HG02981 (cell line): ENCODE results near the gene DNM2.

ENCODE experiments used
- ATAC-seq: cut with Tn5 transposase; IDR thresholded peaks from one replicate; pipeline ENCODE4 v1.9.1; 2021; ENCODE audit warnings: mild to moderate bottlenecking, moderate library complexity; ENCODE audit not compliant: unreplicated experiment

DNM2 gene

DNA sequence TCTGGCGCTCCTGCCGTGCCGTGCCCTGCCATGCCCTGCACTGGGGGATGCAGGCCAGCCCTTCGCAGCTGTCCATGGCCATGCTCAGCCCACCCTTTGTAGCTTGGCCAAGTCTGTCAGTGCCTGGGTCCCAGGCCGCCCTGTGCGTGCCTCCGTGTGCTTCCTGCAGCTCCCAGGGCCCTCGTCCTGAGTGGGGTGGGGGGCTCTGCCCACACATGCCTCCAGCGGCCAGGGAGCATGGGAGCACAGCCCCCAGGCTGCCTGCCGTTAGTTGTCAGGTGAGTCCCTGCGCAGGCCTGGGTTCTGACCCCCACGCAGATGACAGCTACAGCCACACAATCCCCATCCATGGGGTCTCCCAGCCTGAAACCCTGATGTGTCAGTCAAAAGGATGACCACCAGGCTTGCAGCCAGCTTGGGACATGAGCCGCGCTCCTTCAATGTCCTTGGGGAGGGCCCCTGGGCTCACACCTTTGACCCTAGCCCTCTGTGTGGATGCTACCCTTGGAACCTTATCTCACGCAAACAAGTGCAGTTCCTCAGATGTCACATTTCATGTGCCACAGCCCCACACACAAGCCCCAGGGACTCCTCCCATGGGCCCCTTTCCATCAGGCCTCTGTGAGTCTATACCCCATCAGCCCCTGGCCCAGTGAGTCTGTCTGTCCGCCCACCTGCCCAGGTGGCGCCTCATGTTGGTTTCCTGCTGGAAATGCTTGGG is 93.7 kb downstream of the DNM2 start:
- no peak for ATAC-seq

DNA sequence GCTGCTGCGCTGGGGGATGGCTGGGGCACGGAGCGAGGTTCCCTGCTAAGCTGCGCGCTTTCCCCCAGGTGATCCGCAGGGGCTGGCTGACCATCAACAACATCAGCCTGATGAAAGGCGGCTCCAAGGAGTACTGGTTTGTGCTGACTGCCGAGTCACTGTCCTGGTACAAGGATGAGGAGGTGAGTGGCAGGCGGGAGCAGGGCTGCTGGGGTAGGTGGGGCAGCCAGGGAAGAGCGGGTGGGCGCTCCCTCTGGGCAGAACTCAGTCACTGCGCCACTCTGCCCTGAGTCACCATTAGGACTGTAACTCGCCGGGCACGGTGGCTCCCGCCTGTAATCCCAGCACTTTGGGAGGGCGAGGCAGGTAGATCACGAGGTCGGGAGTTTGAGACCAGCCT is 94.3 kb downstream of the DNM2 start:
- no peak for ATAC-seq

DNA sequence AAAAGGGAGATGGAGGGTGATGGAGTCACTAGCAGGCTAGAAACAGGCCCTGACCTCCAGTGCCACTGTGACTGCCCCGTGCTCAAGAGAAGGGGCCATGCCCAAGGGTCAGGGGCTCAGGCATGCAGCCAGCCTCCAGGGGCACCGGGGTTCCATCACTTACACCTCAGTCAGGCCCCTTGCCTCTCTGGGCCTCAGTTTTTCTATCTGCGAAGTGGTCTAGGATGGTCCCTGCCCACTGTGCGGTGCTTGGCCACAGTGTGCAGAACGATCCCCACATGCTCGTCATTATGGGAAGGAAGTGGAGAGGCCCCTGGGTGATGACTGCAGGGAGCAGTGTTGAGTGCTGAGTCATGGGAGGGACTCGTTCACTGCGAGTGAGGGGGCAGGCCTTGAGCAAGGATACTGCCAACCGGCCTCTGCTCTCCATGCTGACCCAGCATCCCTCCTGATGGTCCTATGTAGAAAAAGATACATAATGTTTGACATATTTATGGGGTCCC is 95.1 kb downstream of the DNM2 start:
- ATAC-seq: no peak

DNA sequence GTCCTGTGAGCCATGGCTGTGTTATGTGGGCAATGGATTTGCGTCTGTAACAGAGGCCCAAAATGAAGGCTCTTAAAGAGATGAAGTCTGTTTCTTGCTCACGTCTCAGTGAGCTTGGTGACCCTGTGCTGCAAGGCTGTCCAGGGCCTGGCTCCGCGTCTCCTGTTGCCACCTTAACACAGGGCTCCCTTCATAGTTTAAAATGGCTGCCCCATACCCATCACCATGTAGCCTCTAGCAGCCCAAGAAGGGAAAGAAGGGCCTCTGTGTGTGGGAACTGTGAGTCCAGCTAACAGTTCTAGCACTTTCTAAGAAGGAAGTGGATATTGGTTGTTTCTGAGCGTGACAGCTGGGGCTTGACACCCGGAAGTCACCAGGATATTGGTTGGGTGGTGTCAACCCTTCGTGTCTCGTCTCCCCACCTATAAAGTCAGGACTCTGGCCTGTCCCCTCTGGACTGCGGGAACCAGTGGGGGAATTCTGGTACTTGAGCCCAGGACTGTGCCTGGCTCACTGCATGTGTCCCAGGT is 97.2 kb downstream of the DNM2 start:
- ATAC-seq: no peak

DNA sequence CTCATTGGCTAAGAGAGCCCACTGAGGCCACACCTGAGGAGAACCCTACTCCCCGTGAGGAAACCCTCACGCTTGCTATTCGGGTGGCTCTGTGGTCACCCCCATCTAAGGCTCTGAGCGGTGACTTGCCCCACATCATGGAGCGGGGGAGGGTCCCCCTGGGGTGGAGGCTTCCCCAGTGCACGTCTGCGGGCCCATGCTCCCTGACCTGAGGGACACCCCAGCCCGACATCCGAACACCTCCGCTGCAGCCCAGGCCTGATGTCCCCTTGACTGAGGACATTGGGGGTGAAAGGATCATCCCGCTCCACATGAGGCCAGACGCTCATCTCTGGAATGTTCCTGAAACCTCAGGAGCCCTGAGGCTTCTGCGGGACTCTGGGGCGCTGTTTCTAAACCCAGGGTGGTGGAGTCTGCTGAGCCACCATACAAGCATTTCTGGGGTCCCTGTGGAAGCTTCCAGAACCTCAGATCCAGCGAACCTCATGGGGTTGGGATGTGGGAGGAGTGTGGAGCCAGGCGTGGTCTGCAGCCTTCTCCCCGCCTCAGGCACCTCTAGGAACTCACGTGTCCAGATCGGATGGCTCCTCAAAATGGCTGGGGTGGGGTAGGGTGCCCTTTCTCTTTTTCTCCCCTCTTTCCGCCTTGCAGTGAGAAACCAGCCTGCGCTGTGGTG is 98.2 kb downstream of the DNM2 start:
- ATAC-seq: no peak

DNA sequence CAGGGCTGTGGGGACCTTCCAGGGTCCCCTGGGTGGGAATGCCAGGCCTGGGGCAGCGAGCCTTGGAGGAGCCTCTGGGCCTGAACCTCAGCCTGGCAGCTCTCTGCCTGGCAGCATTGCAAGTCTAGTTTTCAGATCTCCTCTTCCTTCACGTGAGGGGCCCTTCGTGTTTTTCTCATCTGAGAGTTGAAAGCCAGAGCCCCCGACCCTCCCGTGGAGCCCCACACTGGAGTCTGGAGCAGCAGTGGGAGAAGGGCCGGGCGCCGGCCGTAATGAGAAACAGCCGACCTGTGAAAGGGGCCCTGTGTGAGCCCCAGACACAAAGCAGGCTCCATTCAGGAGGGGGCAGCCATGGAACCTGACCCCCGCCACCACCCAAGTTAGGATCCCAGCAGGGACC is 98.8 kb downstream of the DNM2 start:
- ATAC-seq: no peak

DNA sequence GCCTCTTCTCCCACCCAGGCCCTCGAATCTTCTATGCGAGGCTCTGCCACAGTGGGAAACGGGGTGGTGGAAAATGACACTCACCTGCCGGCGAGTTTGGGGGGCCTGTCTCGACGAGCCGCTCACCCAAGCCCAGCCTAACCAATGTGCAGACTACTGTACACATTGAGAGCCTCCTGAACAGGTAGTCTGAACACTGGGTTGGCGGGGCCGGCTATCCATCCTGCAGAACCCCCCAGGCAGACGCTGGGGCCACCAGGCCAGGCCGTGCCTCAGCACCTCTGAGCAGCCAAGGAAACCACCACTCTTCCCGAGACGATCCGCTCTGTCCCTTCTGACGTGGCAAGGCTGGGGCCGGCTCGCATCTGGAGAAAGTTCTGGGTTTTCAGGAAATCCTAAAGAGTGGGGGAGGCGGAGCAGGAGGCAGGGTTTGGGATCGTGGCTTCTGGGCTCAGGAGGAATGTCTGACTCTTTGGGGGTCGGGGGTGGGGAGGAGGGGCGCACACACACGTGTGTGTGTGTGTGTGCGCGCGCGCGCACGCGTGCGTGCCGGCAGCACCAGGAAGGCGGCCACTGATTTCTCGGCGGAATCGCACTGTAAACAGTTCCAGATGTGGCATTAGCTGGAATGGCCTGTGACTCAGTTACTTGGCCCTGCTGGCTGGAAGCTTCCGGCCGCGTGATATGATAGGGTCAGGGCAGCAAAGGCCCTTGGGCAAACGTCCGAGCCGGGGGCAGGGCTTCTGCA is 99.6 kb downstream of the DNM2 start:
- no peak for ATAC-seq

DNA sequence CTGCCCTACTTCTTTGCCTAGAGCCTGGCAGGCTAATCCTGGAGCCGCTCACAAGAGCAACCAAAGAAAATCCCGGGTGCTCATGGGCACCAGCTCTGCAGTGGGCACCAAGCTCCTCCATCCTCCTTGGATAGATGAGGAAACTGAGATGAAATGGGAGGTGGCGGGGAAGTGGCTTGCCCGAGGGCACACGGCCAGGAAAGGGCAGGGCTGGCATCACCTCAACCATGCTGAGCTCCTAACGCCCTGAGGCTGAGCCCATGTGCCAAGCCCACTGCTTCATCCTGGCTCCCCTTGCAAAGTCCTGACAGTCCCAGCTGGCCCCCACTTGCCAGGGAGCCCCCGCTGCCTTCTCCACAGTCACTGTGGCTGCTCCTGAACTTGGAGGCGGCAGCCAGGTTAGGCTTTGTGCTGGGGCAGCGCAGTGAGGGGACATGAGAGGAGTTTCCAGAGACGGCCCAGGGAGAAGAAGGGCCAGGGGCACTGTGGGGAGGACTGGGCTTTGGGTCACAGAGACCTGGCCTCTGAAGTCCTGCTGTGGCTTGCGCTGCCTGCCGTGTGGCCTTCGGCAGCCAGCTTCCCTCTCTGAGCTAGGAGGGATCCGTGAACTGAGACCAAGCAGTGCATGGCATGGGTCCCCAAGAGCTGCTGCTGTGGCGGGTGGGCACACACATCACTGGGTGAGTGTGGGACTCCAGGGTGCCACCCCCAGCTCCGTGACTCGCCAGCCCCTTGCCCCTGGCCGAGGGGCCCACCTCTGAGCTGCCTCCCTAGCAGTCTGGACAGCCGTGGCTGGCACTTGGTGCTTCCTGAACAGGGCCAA is 100.6 kb downstream of the DNM2 start:
- ATAC-seq: no peak

DNA sequence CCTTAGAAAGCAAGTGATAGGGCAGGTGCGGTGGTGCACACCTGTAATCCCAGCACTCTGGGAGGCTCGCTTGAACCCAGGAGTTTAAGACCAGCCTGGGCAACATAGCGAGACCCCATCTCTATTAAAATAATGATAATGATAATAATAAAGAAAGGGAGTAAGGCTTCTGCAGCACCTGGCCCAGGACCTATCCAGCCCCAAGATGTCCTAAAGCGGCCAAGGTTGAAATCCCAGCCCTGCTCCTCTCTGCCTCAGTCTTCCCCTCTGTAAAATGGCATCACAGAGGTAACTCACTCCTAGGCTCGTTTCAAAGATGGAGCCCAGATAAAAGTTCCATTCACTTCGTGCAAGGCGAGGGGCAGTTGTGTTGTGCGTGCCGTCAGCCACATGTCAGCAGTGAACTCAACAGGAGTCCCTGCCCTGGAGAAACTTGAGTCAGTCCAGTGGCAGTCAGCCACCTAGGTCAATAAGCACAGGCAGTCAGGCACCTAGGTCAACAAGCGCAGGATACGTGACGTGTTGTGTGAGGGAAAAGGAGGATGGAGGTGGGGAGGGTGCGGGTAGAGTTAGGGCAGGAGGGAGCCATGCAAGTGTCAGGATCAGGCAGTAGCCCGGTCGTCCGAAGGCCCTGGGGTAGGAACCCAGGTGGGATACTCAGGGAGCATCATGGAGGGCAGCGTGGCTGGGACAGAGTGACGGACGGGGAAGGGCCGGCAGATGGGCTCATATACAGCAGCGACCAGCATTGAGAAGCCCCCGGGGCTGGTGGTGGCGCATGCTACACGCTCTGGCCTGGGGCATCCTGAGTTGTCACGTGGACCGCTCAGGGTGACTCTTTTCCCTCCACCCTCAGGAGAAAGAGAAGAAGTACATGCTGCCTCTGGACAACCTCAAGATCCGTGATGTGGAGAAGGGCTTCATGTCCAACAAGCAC is 101.5 kb downstream of the DNM2 start:
- no peak for ATAC-seq

DNA sequence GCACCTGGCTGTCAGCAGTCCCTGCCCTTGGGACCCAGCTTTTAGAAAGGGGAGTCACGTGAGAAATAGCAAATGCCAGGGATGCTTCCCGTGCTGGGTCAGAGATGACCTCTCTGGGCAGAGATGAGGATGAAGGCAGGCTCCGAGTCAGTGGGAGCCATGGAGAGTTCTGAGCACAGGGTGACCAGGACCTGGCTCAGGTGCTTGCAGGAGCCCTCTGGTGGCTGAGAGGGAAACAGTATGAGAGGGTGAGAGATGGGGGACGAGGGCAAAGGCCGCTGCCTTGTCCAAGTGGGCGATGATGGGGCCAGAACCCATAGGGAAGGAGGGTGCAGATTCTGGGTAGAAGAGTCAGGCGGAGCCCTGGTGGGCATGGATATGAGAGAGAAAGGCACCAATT is 102.3 kb downstream of the DNM2 start:
- ATAC-seq: no peak

DNA sequence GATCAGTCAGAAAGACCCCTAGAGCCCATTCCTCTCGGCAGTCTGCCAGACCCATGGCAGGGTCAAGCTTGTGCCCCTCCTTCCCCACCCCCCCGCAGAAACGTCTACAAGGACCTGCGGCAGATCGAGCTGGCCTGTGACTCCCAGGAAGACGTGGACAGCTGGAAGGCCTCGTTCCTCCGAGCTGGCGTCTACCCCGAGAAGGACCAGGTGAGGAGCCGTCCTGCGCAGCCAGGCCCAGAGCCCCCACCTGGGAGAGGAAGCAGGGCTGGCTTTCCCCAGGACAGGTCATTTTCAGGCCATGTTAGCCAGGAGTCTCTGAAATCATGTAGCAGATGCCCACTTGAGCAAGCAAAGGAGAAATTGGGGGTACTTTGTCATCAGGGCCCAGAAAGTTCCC is 105.8 kb downstream of the DNM2 start:
- no peak for ATAC-seq

DNA sequence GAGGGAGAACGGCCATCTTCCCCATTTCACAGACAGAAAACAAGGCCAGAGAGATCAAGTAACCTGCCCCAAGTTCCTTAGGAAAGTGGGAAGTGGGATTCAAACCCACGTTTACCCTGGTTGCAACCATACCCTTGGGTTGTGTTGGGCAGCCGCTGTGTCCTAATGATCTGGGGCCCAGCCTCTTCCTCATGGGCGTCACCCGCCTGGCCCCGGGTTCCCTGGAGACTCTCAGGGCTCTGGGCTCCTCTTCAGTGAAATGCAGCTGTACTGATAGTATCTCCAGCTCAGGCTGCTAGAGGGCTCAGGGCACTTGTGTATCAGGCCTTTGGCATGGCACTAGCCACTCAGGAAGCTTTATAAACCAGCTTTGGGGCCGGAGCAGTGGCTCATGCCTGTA is 108.4 kb downstream of the DNM2 start:
- ATAC-seq: no peak

DNA sequence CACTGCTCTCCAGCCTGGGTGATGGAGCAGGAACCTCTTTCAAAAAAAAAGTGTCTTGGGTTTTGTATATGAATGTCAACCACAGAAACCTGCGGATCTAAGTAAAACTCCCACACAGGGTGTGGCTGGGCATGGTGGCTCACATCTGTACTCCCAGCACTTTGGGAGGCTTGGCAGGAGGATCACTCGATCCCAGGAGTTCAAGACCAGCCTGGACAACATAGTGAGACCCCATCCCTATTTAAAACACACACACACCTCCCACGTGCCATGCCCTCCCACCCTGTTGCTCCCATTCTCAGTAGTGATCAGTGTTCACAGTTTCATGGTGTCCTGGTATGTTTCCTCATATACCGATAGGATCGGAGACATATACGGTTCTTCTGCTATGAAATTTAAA is 109.0 kb downstream of the DNM2 start:
- ATAC-seq: no peak

DNA sequence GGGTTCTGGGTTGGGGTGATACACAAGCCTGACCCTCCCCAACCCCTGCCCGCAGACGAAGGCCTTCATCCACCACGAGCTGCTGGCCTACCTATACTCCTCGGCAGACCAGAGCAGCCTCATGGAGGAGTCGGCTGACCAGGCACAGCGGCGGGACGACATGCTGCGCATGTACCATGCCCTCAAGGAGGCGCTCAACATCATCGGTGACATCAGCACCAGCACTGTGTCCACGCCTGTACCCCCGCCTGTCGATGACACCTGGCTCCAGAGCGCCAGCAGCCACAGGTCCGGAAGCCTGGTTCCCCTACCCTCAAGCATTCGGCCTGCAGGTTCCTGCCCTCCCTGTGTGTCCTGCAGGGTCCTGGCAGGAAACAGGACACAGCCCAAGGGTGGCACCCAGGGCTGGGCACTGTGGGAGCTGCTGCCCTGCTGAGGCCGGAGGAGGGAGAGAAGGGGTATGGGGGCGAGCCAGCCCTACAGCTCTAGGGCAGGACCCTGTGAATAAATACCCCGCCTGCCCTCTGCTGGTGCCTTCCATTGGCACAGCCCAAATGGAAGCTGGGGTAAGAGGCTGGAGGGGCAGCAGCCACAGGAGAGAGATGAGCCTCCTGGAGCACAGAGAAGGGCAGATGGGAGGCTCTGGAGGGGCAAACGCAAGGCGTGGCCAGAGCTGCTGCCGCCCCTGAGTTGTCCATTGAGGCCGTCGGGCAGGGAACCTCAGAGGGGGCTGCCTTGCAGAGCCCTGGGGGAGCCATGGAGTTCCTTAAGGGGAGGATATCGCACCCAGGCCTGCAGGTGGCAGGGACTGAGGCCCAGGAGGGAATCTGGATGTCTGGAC is 111.3 kb downstream of the DNM2 start:
- ATAC-seq: no peak

DNA sequence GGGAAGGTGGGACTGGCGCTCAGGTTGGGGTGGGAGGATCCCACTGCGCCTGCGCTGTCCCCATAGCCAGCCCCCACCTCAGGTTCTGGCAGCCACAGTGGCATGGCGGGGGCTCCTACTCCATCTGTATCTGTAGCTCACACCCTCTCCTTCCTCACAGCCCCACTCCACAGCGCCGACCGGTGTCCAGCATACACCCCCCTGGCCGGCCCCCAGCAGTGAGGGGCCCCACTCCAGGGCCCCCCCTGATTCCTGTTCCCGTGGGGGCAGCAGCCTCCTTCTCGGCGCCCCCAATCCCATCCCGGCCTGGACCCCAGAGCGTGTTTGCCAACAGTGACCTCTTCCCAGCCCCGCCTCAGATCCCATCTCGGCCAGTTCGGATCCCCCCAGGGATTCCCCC is 112.1 kb downstream of the DNM2 start:
- no peak for ATAC-seq

DNA sequence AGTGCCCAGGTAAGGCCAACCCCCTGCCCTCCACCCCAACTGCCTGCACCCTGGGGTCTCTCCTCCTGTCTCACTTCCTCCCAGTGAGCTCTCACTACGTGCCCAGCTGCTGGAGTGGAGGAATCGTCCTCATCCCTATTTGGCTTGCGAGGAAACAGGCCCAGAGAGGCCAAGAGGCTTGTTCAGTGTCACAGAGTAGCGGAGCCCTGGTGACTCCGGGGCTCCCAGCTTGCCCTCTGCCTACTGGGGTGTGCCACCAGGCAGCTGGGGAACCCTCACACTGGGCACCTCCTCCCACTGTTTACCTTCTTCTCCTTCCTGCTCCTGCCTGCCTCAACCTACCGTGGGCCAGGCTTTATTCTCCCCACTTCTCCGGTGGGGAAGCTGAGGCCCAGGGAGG is 112.5 kb downstream of the DNM2 start:
- ATAC-seq: no peak

DNA sequence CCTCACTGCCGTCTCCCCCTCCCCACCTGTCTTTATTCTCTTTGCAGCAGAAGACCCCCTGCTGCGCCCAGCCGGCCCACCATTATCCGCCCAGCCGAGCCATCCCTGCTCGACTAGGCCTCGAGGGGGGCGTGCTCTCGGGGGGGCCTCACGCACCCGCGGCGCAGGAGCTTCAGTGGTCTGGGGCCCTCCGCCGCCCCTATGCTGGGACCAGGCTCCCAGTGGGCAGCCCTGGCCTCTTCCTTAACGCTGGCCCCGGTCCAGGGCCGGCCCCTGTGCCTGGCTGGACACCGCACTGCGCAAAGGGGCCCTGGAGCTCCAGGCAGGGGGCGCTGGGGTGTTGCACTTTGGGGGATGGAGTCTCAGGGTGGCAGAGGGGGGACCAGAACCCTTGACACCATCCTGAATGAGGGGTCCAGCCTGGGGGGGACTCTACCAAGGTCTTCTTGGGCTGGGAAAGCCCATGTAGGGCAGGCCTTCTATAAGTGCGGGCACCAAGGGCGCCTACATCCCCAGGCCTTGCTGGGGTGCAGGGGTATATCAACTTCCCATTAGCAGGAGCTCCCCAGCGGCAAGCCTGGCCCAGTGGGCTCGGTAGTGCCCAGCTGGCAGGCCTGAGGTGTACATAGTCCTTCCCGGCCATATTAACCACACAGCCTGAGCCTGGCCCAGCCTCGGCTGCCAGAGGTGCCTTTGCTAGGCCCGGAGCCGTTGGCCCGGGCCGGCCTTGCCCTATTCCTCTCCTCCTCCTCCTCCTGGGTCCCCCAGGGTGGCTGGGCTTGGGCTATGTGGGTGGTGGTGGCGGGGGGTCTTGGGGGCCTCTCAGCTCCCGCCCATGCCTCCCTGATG is 113.3 kb downstream of the DNM2 start:
- ATAC-seq: no peak
